Endometrium (tissue), 2 donors: ENCODE results near the gene STK39.
"Not testable (repeated sequence)": the region's sequence is repeated elsewhere in the genome, so short reads cannot be mapped to it uniquely, and the experiment has no call there.

Experiments used
- FAIRE-seq: peaks from 2 replicates; lab custom pipeline; 2012; peaks lifted over from hg19 to GRCh38; lab: Jason Lieb, UNC
- donor health status: control.
- donor health status: control.

Gene STK39

DNA sequence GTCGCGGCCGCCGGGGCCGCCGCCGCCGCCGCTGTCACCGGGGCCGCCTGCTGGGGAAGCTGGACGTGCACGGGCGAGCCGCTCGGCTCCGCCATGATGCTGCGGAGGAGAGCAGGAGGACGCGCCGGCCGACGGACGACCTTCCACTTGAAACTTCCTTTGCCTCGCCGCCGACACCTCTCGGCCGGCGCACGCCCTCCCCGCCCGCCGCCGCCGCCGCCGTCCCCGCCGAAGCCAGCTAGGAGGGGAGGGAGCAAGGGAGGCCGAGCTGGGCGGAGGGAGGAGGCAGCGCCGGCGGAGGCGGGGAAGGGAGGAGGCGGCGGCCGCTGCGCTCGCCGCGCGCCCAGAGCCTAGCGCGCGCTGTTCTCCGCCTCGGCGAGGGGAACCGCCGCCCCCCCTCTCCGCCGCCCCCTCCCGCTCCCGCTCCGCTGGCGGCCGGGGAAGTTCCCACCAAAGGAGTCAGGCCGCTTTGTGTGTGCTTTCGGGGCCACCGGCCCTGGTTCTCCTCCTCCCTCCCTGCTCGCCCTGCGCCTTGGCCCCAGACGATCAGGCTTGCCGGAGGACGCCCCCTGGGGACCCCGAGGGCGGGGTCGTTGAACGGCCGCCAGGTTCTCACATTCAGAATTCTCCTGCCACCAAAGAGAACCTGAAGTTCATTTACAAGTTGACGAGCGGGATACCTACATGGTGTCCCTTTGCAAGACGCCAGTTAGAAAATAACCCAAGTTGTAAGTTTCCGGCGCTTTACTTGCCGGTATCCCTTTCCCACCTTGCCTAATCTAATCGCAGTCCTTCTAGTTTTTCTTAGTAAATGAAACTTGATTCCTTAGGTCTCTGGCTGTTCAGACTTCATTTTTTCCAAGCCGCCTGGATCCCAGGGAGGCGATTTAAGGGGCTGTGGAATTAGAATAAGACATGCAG lies at the start of gene STK39:
TSS of gene STK39 (minus strand) at position 255 of the 921 bp plus-strand sequence. CDS start at position 95, 160 bp downstream.
- no peak for FAIRE-seq

GRCh38 chr2:168295051-168295450 lies 47.7 kb upstream of the STK39 start:
- no peak for FAIRE-seq

- FAIRE-seq = no peak
These were observed 47.0 kb upstream of the STK39 start for GRCh38 chr2:168294409-168294808.

DNA sequence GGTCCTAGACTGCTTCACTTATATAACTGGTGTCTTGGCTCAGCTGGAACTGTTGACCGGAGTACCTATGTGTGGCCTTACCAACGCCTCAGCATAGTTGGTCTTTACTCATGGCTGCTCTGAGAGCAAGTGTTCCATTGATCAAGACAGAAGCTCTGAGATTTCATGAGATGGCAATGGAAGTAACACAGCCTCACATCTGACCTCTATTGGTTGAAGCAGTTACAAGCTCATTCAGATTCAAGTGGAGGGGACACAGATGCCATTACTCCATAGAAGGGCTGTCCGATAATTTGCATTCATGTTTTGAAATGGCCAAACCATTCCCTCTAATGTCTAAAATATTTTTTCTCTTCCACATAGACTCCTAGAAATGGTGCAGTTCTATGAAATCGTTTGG lies 46.4 kb upstream of the STK39 start:
- no peak for FAIRE-seq

DNA sequence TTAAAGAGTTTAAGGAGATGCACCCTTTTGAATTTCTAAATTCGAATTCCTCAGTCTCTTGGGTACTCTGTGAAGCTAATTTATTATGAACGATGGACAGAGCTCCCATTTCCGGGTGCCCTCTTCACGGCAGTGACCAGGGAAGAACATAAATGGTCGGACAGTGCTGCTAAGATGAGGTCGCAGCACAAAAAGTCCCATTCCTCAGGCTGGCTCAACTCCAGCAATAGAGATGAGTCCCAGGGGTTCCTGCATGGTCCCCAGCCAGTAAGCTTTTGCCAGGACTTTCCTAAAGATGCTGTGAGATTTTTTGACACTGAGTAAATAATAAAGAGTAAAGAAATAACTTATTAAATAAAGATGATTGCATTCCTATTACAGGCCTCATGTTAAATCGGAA lies 43.0 kb upstream of the STK39 start:
- FAIRE-seq = no peak

GRCh38 chr2:168289880-168290279 lies 42.5 kb upstream of the STK39 start:
- FAIRE-seq = no peak

DNA sequence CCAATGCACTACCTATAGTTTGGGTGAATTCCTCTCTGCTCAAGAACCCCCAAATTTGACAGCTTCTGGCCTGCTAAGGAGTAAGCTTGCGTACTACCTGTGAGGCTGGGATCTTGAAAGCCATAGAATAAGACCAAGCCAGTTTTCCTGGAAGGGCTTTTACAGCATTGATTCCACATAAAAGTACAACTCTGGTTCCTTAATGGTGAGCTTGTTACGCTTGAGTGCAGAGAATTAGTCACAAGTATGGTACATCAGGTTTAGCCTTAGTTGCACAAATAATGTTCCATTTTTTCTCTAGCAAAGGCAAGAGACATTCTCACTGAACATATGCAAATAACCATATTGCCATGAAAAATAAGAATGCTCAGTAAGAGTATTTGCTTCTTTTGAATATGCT lies 39.1 kb upstream of the STK39 start:
- no peak for FAIRE-seq

GRCh38 chr2:168278424-168278888 lies 31.1 kb upstream of the STK39 start:
- FAIRE-seq = no peak

DNA sequence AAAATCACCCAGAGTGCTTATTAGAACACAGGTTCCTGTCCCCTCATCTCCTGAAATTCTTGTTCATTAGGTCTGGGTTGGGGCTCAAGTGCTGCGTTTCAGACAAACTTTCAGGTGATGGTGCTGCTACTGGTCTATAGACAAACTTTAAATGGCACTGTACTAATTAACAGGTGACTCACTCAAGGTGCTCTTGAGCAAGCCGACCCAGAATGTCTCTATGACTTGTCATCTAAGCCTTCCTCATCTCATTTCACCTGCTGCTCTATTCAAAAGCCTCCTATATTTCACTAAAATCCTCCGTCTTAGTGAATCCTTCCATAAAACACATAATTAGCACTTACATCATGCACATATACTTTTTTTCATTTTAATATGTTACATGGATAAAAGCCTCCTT lies 29.9 kb upstream of the STK39 start:
- no peak for FAIRE-seq

GRCh38 chr2:168272225-168272624 lies 24.8 kb upstream of the STK39 start:
- no peak for FAIRE-seq

DNA sequence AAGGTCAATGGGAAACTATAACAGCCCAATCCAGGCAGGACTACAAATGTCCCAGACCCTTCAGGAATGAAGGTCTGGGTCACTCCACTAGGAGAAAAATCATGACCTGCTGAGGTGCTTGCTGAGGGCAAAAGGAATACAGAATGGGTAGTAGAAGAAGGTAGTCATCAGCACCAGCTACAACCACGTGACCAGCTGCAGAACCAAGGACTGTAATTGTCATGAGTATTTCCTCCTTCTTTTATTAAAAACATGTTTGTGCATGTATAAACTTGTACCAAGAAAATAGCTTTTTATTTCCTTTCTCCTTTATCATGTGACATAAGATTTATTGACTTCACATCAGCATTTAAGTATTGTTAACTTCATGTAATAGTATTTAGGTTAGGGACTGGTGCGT lies 15.5 kb upstream of the STK39 start:
- FAIRE-seq = not testable (repeated sequence)

DNA sequence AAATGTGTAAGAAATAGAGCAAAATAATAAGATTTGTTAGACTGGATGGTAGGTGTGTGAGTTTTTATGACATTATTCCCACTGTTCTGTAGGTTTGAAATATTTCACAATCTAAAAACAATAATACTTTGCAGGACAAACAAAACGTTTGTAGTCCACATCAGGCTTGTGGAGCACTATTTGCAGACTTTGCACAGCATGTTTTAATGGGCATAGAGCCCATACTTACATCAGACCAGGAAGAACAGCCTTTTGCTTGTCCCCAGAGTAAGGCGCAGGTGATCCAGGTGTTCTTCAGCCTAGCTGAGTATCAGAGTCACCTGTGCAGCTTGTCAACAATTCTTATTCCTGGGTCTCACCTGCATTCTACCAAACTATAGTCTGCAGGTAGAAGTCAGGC lies 9.1 kb upstream of the STK39 start:
- FAIRE-seq = no peak

DNA sequence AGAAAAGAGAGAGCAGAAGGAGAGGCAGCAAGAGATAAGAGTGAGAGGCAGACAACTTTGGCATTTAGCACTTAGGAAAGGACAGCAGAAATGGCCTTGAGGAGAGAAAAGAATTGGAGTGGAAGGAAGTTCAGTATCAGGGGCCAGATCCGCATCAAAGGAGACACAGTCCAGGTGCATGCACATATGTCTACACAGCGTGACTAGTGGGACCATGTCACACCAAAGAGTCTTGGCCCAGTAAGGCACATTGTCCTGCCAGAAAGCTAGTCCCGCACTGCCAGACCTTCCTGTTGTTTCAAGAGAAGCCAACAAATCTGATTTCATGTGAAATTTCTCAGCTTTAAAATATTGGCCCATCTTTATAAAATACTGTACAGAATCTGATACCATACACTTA lies 8.5 kb upstream of the STK39 start:
- FAIRE-seq = no peak

DNA sequence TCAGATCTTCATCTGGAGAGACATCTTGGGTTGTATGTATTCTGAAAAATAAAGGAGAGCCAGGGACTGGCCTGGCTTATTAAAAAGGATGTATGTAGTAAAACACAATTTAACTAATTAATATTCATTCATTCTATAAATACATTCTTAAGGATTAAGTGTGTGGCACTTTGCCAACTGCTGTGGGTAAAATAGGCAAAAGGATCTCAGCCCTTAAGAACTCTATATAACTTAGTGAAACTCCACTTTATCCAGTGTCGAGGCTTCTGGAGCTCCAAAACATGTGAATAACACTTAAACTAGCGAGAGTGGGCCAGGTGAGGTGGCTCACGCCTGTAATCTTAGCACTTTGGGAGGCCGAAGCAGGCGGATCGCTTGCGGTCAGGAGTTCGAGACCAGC lies 7.7 kb upstream of the STK39 start:
- no peak for FAIRE-seq

GRCh38 chr2:168254158-168254935 lies 7.0 kb upstream of the STK39 start:
- FAIRE-seq = no peak

DNA sequence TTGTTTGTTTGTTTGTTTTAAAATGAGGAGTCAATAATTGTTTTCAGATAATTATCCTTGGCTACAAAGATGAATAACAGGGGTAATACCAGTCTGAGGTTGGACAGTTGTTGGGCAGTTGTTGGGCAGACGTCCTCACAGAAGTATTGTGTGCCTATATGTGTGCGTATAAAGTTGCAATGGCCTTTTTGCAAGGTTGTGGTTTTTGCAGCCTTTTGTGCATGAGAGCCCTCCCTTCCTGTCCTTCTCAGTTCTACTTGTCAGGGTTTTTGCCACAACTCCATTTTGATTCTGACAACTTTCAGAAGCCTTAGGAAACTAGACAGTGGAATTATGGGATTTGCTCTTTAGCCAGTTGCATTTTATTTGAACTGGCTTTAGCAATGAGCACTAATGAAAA lies 6.0 kb upstream of the STK39 start:
- no peak for FAIRE-seq

DNA sequence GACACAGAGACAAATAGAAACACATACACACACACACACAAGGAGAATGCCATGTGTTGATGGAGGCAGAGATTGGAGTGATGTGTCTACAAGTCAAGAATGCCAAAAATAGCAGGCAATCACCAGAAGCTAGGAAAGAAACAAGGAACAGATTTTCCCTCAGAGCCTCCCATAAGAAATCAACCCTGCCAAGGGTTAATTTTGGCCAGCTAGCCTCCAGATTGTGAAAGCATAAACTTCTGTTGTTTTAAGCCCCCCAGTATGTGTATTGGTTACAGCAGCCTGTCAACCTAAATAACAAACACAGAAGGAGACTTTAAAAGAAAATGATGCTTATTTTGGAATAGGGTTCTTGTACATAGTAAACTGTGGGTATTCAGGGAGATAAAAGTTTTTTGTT lies 5.6 kb upstream of the STK39 start:
- no peak for FAIRE-seq

DNA sequence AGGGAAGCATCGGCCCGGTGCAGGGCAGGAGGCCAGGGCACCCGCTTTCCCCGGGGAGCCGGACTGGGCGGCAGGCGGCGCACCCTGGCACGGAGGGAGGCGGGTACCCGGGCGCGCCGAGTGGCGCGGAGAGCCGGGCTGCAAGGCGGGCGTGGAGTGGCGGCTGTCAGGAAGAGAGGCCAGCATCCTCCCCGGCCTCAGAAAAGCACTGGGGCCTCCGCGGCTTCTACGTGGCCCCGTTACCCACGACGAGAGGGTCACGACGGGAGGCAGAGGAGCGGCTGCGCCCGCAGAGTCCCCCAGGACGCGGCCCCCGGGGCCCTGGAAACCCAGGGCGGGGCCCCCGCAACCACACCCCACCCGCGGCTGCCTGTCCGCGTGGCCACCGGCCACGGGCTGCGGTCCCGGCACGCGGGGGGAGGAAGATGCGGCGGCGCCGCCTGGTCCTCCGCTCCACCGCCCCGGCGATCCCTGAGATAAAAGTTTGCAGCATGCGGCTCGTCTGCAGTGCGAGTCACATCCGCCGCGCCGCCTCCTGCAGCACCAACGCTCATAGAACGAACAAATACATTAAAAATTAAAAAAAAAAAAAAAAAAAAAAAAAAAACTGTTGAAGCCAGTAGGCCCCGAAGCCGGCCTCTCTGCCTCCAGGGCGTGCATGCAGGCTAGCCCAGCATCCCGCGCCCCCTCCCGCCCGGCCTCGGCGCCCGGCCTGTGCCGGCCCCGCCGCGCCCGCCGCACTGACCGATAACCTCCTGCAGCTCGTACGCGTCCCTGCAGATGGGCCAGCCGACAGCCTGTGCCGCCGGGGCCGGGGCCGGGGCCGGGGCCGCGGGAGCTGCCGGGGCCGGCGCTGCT lies 683 bp downstream of the STK39 start:
- no peak for FAIRE-seq

DNA sequence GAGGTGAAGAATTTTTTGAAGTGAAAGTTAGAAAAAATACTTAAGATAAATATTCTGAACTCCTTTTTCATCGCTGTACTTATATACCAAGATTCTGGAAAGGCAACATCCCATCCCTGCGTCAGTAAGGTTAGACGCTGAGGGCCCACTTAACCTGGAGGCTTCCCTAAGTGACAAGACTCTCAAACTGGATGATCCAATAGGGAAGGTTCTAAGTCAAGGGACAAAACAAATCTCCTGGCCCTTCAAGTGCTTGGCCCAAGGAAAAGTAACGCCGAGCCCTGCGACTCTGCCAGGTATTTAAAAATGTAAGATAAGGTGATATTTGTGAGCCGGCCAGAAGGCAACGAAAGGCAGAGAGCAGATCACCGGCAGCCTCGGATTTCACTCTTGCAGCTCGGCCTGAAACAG lies 1.3 kb downstream of the STK39 start:
- FAIRE-seq = no peak

DNA sequence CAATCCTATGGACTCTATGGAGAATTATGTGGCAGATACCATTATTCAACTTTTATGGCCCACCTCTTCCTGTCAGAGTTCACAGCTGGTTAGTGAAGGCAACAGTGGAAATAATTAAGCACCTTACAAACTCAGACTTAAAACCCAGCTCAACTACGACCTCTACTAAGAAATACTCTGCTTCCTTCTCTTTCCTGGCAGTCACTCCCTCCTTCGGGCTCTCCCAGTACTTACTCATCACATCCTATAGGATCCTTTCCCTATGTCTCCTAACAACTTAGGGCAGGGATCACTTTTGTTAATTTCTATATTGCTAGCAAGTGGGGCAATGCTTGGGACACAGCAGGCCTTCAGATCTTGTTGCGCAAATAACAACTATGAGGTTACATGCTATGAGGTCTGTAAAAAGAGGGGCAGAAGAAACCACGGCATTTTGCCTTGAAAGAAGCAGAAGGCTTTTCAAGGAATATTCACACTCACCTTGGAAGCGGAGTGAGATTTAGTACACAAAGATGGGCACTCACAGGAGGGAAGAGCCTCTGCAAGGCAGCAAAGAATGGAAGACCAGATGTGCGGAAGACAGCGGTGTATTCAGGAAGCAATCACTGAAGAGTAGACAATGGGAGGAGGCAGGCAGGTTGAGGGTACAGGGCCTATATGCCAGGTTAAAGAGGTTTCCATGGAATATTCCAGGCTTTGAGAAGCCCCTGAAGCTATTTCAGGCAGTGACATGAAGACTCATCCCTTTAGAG lies 2.1 kb downstream of the STK39 start:
- no peak for FAIRE-seq

DNA sequence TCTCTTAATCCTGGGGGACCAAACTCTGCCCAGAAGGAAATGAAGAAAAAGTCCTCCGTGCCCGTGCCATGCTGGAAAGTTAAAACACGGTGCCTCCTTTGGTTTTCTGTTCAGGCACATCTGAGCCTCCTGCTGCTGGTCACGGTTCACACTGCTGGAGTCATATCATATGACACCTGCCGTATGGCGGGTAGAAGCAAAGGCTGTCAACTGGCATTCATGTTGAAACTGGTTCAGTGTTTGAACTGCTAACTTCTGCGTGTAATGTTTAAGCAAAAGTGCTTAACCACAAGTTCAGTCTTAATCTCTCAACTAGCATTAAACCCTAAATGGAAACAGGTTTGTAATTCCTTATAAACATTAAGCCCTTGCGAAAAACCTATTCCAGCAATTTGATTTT lies 3.1 kb downstream of the STK39 start:
- no peak for FAIRE-seq

GRCh38 chr2:168243061-168243460 lies 4.3 kb downstream of the STK39 start:
- FAIRE-seq = no peak
